ENCODE results near the gene KISS1R.

Gene KISS1R

GRCh38 chr19:938233-938923 lies 21.2 kb downstream of the KISS1R start:
- DNase-seq (ENCODE audit: low read depth): no peak

DNA sequence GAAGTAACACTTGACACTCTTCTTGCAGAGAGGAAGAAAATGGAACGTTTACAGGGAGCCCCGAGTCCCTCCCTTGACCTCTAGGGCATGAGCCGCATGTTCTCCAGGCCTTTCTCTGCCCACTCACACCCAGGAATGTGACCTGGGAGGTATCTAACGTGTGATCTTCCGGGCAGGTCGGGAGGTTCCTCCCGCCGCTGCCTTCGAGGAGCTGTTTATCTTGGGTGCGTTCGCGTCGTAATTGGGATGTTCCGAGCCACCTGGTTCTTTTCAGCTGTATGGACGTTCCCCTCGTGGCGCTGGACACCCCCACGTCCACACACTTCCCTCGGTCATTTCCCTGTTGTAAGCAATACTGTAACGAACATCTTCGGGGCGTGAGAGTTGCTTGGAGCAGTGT lies 22.3 kb downstream of the KISS1R start:
- no peak for DNase-seq (ENCODE audit: low read depth)

DNA sequence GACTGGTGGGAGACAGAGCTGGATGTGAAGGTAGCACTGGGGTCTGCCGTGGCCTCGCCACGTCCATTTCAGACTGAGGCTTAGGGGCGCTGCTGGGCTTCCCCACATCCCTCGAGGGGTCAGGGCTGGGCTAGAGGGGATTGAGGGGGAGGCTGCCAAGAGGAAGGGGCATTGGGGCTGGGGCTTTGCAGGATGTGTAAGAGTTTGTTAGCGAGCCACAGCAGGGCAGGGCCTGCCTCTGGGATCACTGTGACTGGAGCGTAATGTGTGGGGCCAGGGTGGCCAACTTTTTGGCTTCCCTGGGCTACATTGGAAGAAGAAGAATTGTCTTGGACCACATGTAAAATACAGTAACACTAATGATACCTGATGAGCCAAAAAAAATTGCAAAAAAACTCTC lies 22.8 kb downstream of the KISS1R start:
- DNase-seq (ENCODE audit: low read depth): no peak

DNA sequence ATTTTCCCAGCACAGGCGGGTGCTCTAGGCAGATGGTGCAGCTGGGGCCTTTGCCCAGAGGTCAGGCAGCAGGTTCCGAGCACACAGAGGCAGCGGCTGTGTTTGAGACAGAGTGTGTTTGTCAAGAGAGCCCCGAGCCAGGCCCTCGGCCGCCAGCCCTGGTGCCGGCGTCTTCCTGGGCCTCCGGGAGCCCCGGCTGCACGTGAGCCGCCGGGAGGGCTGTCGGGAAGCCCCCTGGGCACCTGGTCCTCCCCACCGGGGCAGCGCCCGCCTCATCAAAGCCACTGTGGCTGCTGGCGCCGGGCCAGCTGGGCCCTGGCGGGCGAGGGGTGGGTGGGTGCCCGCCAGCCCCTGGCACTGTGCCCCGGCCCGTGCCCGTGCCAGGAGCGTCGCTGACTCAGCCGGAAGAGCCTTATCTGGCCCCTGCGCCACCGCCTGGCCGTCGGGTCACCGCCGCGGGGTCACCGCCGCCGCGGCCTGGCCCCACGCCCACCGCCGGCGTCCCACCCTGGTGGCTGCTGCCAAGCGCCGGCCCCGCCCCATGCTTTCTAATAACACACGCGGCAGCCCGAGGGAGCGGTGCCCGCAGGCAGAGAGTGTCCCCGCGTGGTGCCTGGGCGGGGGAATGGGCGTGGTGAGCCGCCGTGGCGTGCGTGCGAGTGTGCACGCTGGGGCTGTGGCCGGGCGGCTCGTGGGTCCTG lies 23.6 kb downstream of the KISS1R start:
- no peak for DNase-seq (ENCODE audit: low read depth)

GRCh38 chr19:941292-942132 lies 24.4 kb downstream of the KISS1R start:
- no peak for DNase-seq (ENCODE audit: low read depth)

GRCh38 chr19:942133-942645 lies 25.1 kb downstream of the KISS1R start:
- DNase-seq (ENCODE audit: low read depth): no peak

DNA sequence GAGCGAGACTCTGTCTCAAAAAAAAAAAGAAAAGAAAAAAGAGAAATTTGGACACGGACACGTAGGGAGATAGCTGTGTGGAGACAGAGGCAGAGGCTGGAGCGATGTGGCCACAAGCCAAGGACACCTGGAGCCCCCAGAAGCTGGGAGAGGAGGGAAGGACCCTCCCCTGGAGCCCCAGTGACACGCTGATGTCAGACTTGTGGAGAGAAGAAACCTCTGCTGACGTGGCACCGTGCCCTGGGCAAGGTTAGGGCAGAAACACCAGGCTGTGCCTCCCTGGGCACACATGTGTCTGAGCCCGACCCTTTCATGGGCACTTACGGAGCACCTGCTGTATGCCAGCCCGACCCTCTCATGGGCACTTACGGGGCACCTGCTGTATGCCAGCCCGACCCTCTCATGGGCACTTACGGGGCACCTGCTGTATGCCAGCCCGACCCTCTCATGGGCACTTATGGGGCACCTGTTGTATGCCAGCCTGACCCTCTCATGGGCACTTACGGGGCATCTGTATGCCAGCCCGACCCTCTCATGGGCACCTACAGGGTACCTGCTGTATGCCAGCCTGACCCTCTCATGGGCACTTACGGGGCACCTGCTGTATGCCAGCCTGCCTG lies 26.5 kb downstream of the KISS1R start:
- DNase-seq (ENCODE audit: low read depth): no peak

GRCh38 chr19:944171-944567 lies 27.0 kb downstream of the KISS1R start:
- DNase-seq (ENCODE audit: low read depth): peak; percentile 90

- no peak for DNase-seq (ENCODE audit: low read depth)
Measured at GRCh38 chr19:944663-945241, 27.6 kb downstream of the KISS1R start.

DNA sequence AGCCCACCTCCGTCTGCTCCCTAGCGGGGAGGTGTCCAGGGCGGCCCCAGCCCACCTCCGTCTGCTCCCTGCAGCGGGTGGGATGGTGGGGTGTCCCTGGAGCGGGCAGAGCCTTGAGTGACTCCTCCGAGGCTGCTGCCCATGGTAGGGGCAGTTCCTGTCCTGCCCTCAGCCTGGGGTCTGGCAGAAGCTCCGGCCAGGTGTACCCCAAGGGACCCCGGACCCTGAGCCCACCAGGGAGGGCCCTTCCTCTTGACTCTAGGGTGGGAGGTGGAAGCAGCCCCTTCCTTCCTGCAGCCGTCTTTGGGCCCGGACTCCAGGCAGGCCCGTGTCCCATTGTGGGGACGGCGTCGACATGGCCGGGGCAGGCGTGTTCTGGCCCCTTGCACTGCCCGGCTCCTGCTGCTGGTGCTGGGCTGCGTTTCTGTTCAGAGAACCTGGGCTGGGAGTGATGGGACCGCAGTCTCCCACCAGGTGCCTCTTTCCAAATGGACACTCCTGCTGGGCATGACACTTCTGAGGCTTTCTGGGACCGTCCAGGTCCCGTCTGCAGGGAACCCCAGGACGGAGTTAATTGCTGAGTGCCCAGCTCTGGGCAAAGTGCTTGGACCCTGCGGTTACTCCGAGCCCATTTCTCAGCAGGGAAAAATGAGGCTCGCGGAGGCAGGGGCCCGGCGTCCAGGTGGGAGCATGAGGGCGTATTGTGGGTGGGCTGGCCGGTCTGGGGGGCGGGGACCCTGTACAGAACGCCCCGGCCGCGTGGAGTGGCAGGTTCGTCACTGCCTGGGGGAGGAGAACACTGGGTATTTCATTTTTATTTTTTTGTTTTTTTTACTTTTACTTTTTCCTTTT lies 28.5 kb downstream of the KISS1R start:
- DNase-seq (ENCODE audit: low read depth): no peak

DNA sequence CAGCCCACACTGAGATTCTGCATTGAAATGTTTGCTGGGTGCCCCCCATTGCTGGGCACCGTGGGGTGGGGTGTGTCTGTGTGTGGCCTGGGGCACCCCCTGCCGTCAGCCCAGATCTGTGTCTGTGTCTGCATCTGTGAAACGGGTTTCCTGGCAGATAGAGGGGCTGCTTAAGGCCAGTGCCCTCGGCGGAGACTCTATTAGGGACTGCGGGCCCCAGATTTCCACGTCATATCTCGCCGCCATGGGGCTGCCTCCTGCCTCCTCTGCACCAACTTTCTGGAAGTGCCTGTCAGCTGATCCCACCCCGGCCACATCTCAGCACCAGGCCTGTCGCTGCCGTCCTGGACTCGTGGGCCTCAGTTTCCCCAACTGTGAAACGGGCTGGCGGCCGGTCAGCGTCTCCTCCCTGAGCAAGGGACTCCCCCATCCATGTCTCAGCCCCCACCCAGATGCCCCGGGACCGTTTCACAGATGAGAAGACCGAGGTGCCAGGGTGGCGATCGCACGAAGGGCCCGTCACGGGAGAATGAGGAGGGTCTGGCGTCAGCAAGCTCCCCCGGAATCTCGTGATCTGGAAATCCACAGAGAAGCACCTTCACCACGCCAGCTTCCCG lies 30.1 kb downstream of the KISS1R start:
- no peak for DNase-seq (ENCODE audit: low read depth)

DNA sequence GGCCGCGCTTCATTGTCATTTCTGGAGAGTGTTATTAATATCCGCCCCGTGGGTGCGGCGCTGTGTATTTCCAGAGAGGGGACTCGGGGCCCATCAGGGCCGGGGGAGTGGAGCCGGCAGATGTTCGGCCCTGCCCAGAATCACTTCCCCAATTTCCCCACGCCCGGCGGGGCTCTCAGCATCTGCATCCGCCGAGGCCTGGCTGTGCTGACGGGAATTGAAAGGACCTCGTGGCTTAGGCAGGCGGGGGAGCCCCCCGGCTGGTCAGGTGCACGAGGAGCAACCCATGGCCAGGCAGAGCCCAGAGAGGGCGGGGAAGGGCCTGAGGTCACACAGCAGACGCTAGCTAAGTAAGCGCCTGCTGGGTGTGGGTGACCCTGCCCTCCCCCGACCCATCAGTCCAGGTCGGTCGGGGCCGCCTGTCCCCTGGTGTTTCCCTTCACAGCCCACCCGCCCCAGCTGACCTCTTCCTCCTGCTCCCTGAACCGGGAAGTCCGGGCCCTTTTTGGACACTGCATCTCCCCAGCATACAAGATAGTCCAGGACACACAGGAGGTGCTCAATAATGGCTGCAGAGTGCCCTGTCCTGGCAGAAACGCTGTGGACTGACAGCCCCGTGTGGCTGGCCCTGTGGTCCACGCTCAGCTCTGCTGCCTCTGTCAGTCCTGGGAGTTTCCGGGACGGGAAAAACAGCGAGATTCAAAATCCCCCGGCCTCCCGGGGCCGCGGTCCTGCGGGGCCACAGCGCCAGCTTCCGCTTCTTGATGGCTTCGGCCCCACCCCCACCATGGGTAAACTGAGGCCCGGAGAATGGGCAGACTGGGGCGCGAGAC lies 30.8 kb downstream of the KISS1R start:
- DNase-seq (ENCODE audit: low read depth): no peak

DNA sequence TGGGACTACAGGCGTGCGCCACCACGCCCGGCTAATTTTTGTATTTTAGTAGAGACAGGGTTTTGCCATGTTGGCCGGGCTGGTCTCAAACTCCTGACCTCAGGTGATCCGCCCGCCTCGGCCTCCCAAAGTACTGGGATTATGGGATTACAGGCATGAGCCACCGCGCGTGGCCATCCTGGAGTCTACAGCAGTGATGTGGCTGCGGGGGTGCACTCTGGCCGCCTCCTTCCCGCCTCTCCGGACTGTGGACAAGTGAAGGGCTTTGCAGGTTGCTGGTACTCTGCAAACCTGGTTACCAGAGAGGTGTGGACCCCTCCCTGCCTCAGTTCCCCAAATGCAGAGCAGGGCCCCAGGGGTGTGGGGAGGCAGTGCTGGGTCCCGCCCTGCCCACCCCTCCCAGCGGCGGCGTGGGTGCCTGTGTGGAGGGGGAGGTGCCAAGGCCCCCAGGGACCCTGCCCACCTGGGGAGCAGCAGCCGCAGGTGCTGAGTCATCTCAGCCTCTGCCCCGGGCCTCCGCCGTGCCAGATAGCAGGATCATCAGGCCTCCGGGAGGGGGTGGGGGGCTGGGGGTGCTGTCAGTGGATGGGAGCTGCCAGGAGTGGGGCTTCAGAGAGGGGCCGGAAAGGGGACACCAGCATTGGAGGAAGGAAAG lies 31.8 kb downstream of the KISS1R start:
- DNase-seq (ENCODE audit: low read depth): no peak

DNA sequence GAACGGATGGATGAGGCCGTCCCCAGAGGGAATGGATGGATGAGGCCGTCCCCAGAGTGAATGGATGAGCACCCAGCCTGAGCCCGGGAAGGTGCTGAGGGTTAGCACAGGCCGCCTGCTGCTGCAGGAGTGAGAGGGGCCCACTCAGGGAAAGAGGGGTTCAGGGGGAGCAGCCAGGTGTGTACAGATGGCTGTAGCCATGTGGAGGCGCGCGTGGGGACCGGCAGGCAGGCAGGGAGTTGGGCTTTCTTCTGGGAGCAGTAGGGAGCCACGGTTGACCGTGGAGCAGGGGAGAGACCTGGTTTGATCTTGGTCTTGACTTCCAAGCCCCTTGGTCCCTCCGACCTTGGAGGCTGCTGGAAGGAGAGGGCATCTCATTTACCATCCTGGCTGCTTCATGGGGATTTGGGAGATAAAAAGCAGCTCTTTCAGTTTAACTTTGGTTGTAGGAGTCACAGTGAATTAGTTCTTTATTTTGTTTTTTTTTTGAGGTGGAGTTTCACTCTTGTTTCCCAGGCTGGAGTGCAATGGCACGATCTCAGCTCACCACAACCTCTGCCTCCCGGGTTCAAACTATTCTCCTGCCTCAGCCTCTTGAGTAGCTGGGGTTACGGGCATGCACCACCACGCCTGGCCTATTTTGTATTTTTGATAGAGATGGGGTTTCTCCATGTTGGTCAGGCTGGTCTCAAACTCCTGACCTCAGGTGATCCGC lies 33.4 kb downstream of the KISS1R start:
- no peak for DNase-seq (ENCODE audit: low read depth)

DNA sequence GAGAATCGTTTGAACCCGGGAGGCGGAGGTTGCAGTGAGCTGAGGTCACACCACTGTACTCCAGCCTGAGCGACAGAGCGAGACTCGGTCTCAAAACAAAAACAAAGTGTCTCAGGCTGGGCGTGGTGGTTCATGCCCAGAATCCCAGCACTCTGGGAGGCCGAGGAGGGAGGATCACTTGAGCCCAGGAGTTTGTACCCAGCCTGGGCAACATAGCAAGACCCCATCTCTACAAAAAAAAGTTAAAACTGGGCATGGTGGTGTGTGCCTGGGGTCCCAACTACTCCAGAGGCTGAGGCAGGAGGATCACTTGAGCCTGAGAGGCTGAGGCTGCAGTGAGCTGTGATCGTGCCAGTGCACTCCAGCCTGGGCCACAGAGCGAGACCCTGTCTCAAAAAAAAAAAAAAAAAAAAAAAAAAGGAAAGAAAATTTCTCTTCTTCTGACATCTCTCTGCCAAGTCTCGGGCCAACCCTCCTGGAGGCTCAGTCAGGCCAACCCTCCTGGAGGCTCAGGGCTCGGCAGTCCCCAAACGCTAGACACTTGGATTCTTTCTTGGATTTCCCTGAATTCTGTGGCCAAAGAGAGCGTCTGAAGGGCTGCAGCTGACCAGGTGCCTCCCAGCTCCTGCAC lies 35.0 kb downstream of the KISS1R start:
- DNase-seq (ENCODE audit: low read depth): no peak

- no peak for DNase-seq (ENCODE audit: low read depth)
Measured at GRCh38 chr19:952680-953444, 35.7 kb downstream of the KISS1R start.
